Measurements from ENCODE around the gene COL9A3.

Gene COL9A3

GRCh38 chr20:62816884-62817873 lies at the start of gene COL9A3:
Gene COL9A3 (plus strand): TSS chr20:62817050. CDS start chr20:62817065, 15 bp downstream.
- no peak for DNase-seq

GRCh38 chr20:62768234-62768546 lies 48.7 kb upstream of the COL9A3 start:
- no peak for DNase-seq

DNA sequence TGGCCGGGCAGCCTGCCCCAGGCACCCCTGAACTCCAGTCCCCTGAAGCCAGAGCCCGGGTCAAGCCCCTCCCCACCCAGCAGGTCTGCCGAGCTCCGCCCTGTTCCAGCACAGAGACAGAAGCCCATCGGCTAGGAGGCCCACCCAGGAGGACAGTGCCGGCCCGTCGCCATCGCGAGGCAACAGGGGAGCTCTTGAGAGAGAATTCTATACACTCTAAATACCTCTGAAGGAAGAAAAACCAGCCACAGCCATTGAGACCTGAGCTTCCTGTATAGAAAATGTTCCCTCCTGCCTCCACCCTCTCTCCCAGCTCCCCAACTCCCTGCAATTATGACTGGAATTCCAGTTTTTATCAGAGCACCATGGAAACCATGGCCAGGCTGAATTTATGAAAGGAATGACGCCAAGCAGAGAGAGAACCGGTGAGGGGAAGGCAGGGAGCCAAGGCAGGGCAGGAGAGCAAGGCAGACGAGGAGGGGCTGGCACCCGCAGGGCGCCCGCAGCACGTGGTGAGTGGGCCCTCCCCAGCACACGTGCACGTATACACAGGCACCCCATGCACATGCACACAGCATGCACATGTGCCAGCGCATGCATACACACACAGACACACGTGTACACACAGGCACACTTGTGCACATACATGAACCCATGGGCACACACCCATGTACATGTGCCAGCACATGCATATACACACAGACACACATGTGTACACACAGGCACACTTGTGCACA lies 48.1 kb upstream of the COL9A3 start:
- DNase-seq, result peak in 1 of 2 experiments; percentile 12

- DNase-seq, result no peak
These were observed 47.3 kb upstream of the COL9A3 start for GRCh38 chr20:62769346-62770071.

GRCh38 chr20:62770111-62770910 lies 46.5 kb upstream of the COL9A3 start:
- DNase-seq, result no peak

DNA sequence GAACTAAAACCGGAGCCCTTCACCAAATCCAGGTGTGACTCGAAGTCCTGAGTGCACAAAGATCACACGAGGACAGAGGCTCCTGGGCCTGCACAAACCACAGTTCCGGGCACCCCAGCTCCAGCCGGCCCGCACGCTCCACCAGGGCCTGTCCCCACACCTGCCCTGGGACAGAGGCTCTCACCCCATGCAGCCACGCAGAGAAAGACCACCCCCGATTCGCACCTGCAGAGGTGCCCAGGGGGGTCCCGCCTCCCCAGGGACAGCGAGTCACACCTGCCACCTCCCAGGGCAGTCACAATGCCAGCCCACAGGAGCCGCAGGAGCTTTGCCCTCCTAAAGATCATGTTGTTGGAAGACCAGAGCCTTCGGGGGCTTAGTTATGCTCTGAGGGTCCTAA lies 45.9 kb upstream of the COL9A3 start:
- no peak for DNase-seq

DNA sequence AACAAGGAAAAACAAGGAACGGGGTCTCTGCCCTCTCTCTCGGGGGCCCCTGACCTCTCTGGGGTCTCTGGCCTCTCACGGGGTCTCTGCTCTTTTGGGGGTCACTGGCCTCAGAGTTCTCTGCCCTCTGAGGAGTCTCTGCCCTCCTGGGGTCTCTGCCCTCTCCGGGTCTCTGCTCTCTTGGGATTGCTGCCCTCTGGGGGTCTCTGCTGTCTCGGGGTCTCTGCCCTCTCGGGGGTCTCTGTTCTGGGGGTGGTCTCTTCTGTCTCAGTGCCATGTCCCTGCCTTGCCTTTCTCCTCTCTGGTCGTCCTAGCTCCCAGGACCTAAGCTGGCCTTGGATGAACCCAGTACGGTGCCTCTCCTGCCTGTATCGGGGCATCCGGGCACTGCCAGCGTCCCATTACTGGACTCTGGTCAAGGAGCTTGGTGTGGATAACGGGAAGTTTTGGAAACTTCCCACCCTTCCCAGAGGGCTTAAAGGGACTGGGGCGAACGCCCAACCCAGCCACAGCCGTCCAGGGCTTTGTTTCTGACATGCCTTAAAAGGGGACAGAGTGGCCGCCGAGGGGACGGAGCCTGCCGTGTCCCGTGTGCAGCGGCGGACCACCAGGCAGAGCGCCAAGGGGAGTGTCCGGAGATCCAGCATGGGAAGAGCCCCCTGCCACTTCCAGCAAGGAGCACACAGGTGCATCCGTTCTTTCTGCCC lies 45.3 kb upstream of the COL9A3 start:
- DNase-seq, result no peak

DNA sequence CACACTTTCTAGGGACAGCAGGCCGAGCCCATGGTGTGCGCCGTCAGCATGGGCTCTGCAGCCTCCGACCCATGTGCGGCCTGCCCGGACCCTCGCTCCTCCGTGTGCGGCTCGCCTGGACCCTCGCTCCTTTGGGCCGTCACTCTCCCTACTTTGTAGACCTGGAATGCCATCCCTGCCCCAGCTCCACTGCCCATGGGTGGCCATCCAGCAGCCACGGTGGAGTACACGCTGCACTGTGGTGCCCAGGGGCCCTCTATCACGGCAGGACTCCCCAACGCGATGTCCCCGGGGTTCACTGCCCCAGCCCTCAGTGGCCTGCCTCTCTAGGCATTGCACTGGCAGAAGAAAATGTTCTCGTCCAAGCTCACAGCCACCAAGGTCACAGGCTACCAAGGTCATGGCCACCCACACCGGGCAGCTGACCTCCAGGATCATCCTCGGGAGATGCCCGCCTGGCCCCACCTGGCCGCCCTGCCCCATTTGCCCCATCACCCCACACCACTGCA lies 44.7 kb upstream of the COL9A3 start:
- DNase-seq, result no peak

DNA sequence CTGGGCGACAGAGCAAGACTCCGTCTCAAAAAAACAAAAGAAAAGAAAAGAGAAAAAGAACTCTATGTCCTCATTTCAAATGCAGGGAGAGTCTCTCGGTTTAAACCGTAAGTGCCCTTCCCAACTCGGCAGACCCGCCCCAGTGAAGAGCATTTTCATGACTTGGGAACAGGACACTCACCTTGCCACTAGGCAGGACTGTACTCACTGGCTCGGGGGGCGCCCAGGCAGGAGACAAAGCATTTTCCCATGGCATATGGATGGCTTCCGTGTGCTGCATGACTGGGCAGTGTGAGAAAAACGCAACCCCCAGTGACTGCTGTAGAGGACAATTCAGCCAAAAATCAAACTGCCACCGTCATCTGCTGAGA lies 44.2 kb upstream of the COL9A3 start:
- no peak for DNase-seq

- DNase-seq, result no peak
These were observed 43.6 kb upstream of the COL9A3 start for GRCh38 chr20:62772990-62773844.

GRCh38 chr20:62773845-62774714 lies 42.8 kb upstream of the COL9A3 start:
- DNase-seq, result no peak

GRCh38 chr20:62774762-62775161 lies 42.1 kb upstream of the COL9A3 start:
- no peak for DNase-seq

DNA sequence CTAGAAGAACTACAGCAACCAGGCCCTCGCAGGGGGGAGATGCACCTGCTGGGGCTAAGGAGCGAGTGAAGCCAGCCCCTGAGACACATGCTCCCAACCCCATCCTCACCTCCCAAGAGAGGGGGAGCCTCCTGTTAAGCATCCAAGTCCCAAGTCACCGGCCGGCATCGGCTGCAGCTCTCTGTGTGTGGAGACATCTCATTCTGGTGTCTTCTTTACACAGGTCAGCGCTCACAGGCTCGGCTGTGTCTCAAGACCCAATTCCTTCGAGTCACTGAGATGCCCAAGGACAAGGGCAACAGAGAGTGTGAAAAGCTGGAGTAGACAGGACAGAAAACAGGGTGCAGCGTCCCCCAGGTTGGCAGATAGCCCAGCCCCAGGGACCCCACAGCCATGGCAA lies 41.6 kb upstream of the COL9A3 start:
- DNase-seq, result no peak

DNA sequence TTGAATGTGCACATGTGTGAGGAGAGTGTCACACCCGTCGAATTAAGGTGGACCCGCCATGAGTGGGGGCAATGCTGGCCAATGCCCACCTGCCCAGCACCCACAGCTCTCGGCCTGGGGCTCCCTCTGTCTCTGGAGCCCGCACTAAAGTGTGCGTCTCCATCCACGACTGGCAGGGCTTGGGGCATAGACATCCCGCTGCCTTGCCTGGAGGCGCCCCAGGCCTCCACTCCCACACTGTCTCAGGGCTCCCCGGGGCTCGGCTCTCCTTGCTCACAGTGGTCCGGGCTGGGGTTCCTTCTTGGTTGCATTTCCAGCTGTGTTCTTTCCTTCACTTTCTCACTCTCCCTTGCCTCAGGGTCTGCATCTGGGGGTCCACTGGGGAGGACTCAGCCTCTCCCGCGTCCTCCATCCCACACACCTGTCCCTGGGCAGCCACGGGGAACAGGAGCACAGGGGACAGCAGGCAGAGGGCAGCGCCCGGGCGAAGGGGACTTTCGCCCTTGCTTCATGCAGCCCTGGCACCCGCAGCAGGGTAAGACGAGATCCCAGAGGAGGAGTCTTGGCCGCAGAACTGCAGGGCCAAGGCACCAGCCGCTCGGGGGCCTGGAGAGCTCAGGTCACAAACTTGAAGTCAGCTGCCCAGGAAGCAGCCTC lies 40.7 kb upstream of the COL9A3 start:
- no peak for DNase-seq

DNA sequence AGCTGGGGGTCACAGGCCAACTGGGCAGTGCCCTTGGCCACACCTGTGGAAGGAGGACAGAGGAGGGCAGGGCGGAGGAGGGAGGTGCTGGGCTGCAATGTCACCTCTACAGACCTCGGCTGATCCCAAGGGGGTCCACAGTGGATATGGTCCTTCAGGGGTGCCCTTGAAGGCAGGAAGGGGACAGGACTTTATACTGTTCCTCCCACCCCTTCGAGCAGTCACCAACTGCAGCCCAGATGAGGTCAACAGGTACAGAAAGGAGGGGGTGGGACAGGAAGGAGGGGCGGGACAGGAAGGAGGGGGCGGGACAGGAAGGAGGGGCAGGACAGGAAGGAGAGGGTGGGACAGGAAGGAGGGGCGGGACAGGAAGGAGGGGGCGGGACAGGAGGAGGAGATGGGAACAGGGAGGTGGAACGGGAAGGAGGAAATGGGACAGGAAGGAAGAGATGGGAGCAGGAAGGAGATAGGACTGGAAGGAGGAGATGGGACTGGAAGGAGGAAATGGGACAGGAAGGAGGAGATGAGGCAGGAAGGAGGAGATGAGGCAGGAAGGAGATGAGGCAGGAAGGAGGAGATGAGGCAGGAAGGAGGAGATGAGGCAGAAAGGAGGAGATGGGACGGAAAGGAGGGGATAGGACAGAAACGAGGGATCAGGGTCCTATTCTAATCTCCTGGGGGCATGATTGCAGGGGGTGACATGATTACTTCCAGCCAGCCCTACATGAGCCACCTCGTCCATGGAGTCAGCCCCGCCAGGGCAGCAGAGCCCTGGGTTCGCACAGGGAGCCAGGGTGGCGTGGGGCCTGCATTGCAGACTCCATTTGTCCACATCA lies 39.9 kb upstream of the COL9A3 start:
- DNase-seq, result peak in 1 of 2 experiments; percentile 25

- no peak for DNase-seq
These were observed 39.4 kb upstream of the COL9A3 start for GRCh38 chr20:62777528-62777830.

DNA sequence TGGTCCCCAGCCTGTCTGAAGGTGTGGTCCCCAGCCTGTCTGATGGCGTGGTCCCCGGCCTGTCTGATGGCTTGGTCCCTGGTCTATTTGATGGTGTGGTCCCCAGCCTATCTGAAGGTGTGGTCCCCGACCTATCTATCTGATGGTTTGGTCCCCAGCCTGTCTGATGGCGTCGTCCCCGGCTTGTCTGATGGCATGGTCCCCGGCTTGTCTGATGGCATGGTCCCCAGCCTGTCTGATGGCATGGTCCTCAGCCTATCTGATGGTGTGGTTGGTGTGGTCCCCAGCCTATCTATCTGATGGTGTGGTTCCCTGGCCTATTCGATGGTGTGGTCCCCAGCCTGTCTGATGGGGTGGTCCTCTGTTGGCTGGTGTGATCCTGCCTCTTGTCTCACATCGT lies 38.8 kb upstream of the COL9A3 start:
- DNase-seq, result no peak
